Vagina (tissue), 2 donors: ENCODE results near the gene PITRM1. TPM values are rescaled to one million over a fixed set of nuclear protein-coding genes. Genes with fewer than 3 reads are reported as not detected.

ENCODE experiments used
- DNase-seq, 2 donors: peaks; one replicate each; pipeline ENCODE4 v3.0.0-alpha.2; 2017; ENCODE audit errors: extremely low spot score in 2 of 2
- H3K27ac ChIP-seq: fragments of 200-600 bp; sonication (generic); one replicate; pipeline ENCODE4 v1.5.1; 2019
- H3K27me3 ChIP-seq: fragments of 200-600 bp; sonication (generic); one replicate; pipeline ENCODE4 v1.5.1; 2019
- H3K36me3 ChIP-seq, 2 donors: fragments of 200-600 bp; sonication (generic); one replicate each; pipeline ENCODE4 v1.5.1; 2017 to 2019
- H3K4me1 ChIP-seq: fragments of 200-600 bp; sonication (generic); one replicate; pipeline ENCODE4 v1.5.1; 2019
- H3K4me3 ChIP-seq, 2 donors: fragments of 200-600 bp; sonication (generic); 1 replicate in 1 of 2; 2 replicates in 1 of 2; pipeline ENCODE4 v1.5.1; 2016 to 2019
- H3K9me3 ChIP-seq: fragments of 200-600 bp; sonication (generic); one replicate; pipeline ENCODE4 v1.5.1; 2019
- CTCF ChIP-seq, 3 experiments: fragments of 450-650 bp in 2 of 3; fragments of 200-600 bp in 1 of 3; sonication (generic) in 1 of 3; IDR thresholded peaks; one replicate each; pipeline ENCODE4 v1.5.1; 2017 to 2019; ENCODE audit warnings: antibody characterized with exemption in 3 of 3, mild to moderate bottlenecking in 2 of 3, moderate library complexity in 2 of 3
- POLR2A ChIP-seq, 2 donors: fragments of 450-650 bp; IDR thresholded peaks; one replicate each; pipeline ENCODE4 v1.6.1; 2017; ENCODE audit warnings: antibody characterized with exemption in 2 of 2, mild to moderate bottlenecking in 2 of 2, moderate library complexity in 2 of 2
- POLR2AphosphoS5 ChIP-seq, 2 donors: sonication (generic); formaldehyde crosslinking; IDR thresholded peaks; one replicate each; pipeline ENCODE4 v1.9.0; 2017; ENCODE audit warnings: antibody characterized with exemption in 2 of 2, mild to moderate bottlenecking in 2 of 2, low read depth in 1 of 2; ENCODE audit not compliant: insufficient read depth in 1 of 2
- intact Hi-C: fragments of 100-400 bp; cut with DNase I; formaldehyde crosslinking; loops from one replicate; pipeline ENCODE4 v1.15.1; 2023
- total RNA-seq: library from RNA; depleted of rRNA; stranded (reverse); fragments of >200 nt; gene quantifications from one replicate; pipeline ENCODE4 v1.2.3, GENCODE V29; 2016

Gene PITRM1
- total RNA-seq, 1 donor from 2014 or later, result 58.9 TPM

- H3K4me1 ChIP-seq, result no peaks in the 10 kb centered on the region
- no peak for DNase-seq
- H3K27ac ChIP-seq, result no peak overlapping the region
- H3K9me3 ChIP-seq, result no peaks in the 10 kb centered on the region
- no peak for TF ChIP-seq CTCF (IDR thresholded peaks at IDR 0.05)
- peaks cover 0 to 96% of the 10 kb centered on the region in 2 donors for H3K36me3 ChIP-seq
- no peak overlapping the region for H3K4me3 ChIP-seq
- H3K27me3 ChIP-seq, result no peaks in the 10 kb centered on the region
- intact Hi-C loops, result no loop called here
Observed at GRCh38 chr10:3152566-3152935, 20.0 kb downstream of the PITRM1 start.

- Histone ChIP-seq H3K4me1 (no peaks in the 10 kb centered on the region), H3K36me3 (peaks cover 0 to 97% of the 10 kb centered on the region in 2 donors), H3K9me3 (no peaks in the 10 kb centered on the region), H3K27me3 (no peaks in the 10 kb centered on the region), H3K27ac (no peak overlapping the region), H3K4me3 (no peak overlapping the region)
- intact Hi-C loops, result no loop called here
- no peak for DNase-seq
- TF ChIP-seq CTCF (IDR thresholded peaks at IDR 0.05) (no peak), POLR2A (IDR thresholded peaks at IDR 0.05) (no peak), POLR2AphosphoS5 (IDR thresholded peaks at IDR 0.05; ENCODE audit: insufficient read depth in 1 of 2, low read depth in 1 of 2) (no peak)
Observed at GRCh38 chr10:3151889-3152565, 20.6 kb downstream of the PITRM1 start.

- no peak overlapping the region for H3K27ac ChIP-seq
- intact Hi-C loops, result no loop called here
- no peak for TF ChIP-seq POLR2A (IDR thresholded peaks at IDR 0.05)
- no peak for TF ChIP-seq POLR2AphosphoS5 (IDR thresholded peaks at IDR 0.05; ENCODE audit: insufficient read depth in 1 of 2, low read depth in 1 of 2)
- TF ChIP-seq CTCF (IDR thresholded peaks at IDR 0.05), result no peak
- no peak overlapping the region for H3K4me3 ChIP-seq
- H3K27me3 ChIP-seq, result no peaks in the 10 kb centered on the region
- H3K9me3 ChIP-seq, result no peaks in the 10 kb centered on the region
- H3K36me3 ChIP-seq, result peaks cover 0 to 98% of the 10 kb centered on the region in 2 donors
- no peak for DNase-seq
- H3K4me1 ChIP-seq, result no peaks in the 10 kb centered on the region
Observed at GRCh38 chr10:3150961-3151360, 21.6 kb downstream of the PITRM1 start.

DNA sequence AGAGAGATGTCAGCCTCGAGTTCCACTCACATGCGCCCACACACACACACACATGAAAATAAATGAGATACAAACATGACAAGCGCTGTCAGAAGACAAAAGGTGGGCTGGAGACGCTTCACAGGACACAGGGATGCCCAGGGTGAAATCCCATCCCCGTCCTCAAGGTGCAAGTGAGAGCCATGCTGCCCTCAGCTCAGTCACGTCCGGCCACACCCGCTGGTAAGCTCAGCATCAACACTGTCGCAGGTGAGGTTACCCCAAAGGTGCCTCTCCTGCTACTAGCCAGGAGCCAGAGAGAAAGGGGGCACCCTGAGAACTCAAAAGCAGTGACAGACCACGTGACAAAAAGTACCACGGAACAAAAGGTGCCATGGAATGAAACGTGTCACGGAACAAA lies 22.2 kb downstream of the PITRM1 start:
- Histone ChIP-seq H3K9me3 (no peaks in the 10 kb centered on the region), H3K36me3 (peaks cover 0 to 98% of the 10 kb centered on the region in 2 donors), H3K27me3 (no peaks in the 10 kb centered on the region)

More for the DNA sequence above, 22.2 kb downstream of the PITRM1 start:
- Histone ChIP-seq H3K4me3 (no peak overlapping the region), H3K27ac (no peak overlapping the region), H3K4me1 (no peaks in the 10 kb centered on the region)
- DNase-seq, result no peak
- intact Hi-C loops, result no loop called here
- TF ChIP-seq POLR2A (IDR thresholded peaks at IDR 0.05) (no peak), POLR2AphosphoS5 (IDR thresholded peaks at IDR 0.05; ENCODE audit: insufficient read depth in 1 of 2, low read depth in 1 of 2) (no peak), CTCF (IDR thresholded peaks at IDR 0.05) (no peak)
